HEK293 (cell line): ENCODE results near the gene EML3.

Experiments used
- GLI4 ChIP-seq: fragments of 450-650 bp; formaldehyde crosslinking; IDR thresholded peaks from 2 replicates; pipeline ENCODE4 v1.5.1; 2016; ENCODE audit warnings: missing biosample characterization, missing genetic modification characterization
- GLIS2 ChIP-seq: fragments of 450-650 bp; formaldehyde crosslinking; IDR thresholded peaks from 2 replicates; pipeline ENCODE4 v1.5.1; 2016; ENCODE audit warnings: missing biosample characterization, missing genetic modification characterization
- KLF17 ChIP-seq: fragments of 450-650 bp; formaldehyde crosslinking; IDR thresholded peaks from 2 replicates; pipeline ENCODE4 v1.5.1; 2016; ENCODE audit warnings: missing biosample characterization, missing genetic modification characterization
- KLF7 ChIP-seq: fragments of 450-650 bp; formaldehyde crosslinking; IDR thresholded peaks from 2 replicates; pipeline ENCODE4 v1.5.1; 2016; ENCODE audit warnings: missing biosample characterization, missing genetic modification characterization, borderline replicate concordance
- KLF8 ChIP-seq: fragments of 450-650 bp; formaldehyde crosslinking; IDR thresholded peaks from 2 replicates; pipeline ENCODE4 v1.5.1; 2016; ENCODE audit warnings: missing biosample characterization, missing genetic modification characterization
- PATZ1 ChIP-seq: fragments of 450-650 bp; formaldehyde crosslinking; IDR thresholded peaks from 2 replicates; pipeline ENCODE4 v1.5.1; 2016; ENCODE audit warnings: missing biosample characterization, missing genetic modification characterization
- PRDM10 ChIP-seq: fragments of 450-650 bp; formaldehyde crosslinking; IDR thresholded peaks from 2 replicates; pipeline ENCODE4 v1.5.1; 2016; ENCODE audit warnings: missing biosample characterization, missing genetic modification characterization
- SP2 ChIP-seq: fragments of 450-650 bp; formaldehyde crosslinking; IDR thresholded peaks from 2 replicates; pipeline ENCODE4 v1.5.1; 2016; ENCODE audit warnings: missing biosample characterization, missing genetic modification characterization
- WT1 ChIP-seq: fragments of 450-650 bp; formaldehyde crosslinking; IDR thresholded peaks from 2 replicates; pipeline ENCODE4 v1.5.1; 2016; ENCODE audit warnings: missing biosample characterization, missing genetic modification characterization
- ZFHX2 ChIP-seq: fragments of 450-650 bp; formaldehyde crosslinking; conservative IDR thresholded peaks from 2 replicates; pipeline ENCODE4 v1.5.1; 2016; ENCODE audit warnings: missing biosample characterization, missing genetic modification characterization
- ZNF138 ChIP-seq: fragments of 450-650 bp; formaldehyde crosslinking; IDR thresholded peaks from 2 replicates; pipeline ENCODE4 v1.5.1; 2016; ENCODE audit warnings: missing biosample characterization, missing genetic modification characterization, borderline replicate concordance
- ZNF292 ChIP-seq: fragments of 450-650 bp; formaldehyde crosslinking; IDR thresholded peaks from 2 replicates; pipeline ENCODE4 v1.5.1; 2016; ENCODE audit warnings: low read depth, missing biosample characterization, missing genetic modification characterization, borderline replicate concordance
- ZNF335 ChIP-seq: fragments of 450-650 bp; formaldehyde crosslinking; conservative IDR thresholded peaks from 2 replicates; pipeline ENCODE4 v1.5.1; 2016; ENCODE audit warnings: missing biosample characterization, missing genetic modification characterization
- ZNF391 ChIP-seq: fragments of 450-650 bp; formaldehyde crosslinking; IDR thresholded peaks from 2 replicates; pipeline ENCODE4 v1.5.1; 2016; ENCODE audit warnings: low read depth, missing biosample characterization, missing genetic modification characterization, borderline replicate concordance
- ZNF426 ChIP-seq: fragments of 450-650 bp; formaldehyde crosslinking; IDR thresholded peaks from 2 replicates; pipeline ENCODE4 v1.5.1; 2017; ENCODE audit warnings: missing biosample characterization, missing genetic modification characterization, mild to moderate bottlenecking, inconsistent platforms, moderate library complexity
- ZNF610 ChIP-seq: fragments of 450-650 bp; formaldehyde crosslinking; IDR thresholded peaks from 2 replicates; pipeline ENCODE4 v1.5.1; 2016; ENCODE audit warnings: missing biosample characterization, missing genetic modification characterization, borderline replicate concordance
- ZNF626 ChIP-seq: fragments of 450-650 bp; sonication (Bioruptor Pico); formaldehyde crosslinking; IDR thresholded peaks from 2 replicates; pipeline ENCODE4 v1.5.1; 2018; ENCODE audit warnings: missing biosample characterization, missing genetic modification characterization, inconsistent platforms
- ZNF654 ChIP-seq: fragments of 450-650 bp; formaldehyde crosslinking; IDR thresholded peaks from 2 replicates; pipeline ENCODE4 v1.5.1; 2016; ENCODE audit warnings: low read depth, missing biosample characterization, missing genetic modification characterization
- ZNF660 ChIP-seq: fragments of 450-650 bp; IDR thresholded peaks from 2 replicates; pipeline ENCODE4 v1.5.1; 2018; ENCODE audit warnings: missing biosample characterization, mild to moderate bottlenecking, missing genetic modification characterization
- ZNF777 ChIP-seq: fragments of 450-650 bp; formaldehyde crosslinking; IDR thresholded peaks from 2 replicates; pipeline ENCODE4 v1.5.1; 2017; ENCODE audit warnings: missing biosample characterization, missing genetic modification characterization, borderline replicate concordance
- ZNF837 ChIP-seq: fragments of 450-650 bp; formaldehyde crosslinking; IDR thresholded peaks from 2 replicates; pipeline ENCODE4 v1.5.1; 2016; ENCODE audit warnings: missing biosample characterization, missing genetic modification characterization
- ZNF843 ChIP-seq: fragments of 450-650 bp; formaldehyde crosslinking; IDR thresholded peaks from 2 replicates; pipeline ENCODE4 v1.5.1; 2016; ENCODE audit warnings: missing biosample characterization, missing genetic modification characterization

Gene EML3

GRCh38 chr11:62645946-62646824, 33.6 kb upstream of the EML3 start, which contains the start of gene GANAB (continued):
- TF ChIP-seq PATZ1 (peak; percentile 70), WT1 (tag by site-specific recombination) (0 out of 2 replicates have a peak, but pooled peaks have one; percentile 34), GLIS2 (tag by site-specific recombination) (peak; percentile 82), ZNF426 (tag by site-specific recombination) (no peak), ZNF837 (tag by site-specific recombination) (no peak), ZNF292 (no peak), ZNF335 (tag by site-specific recombination) (peak; percentile 80), KLF17 (peak; percentile 45; the same call in 1 of the 2 replicates), ZNF610 (tag by site-specific recombination) (peak; percentile 66; the same call in 1 of the 2 replicates), ZNF660 (tag by site-specific recombination) (0 out of 2 replicates have a peak, but pooled peaks have one; percentile 41), KLF7 (tag by site-specific recombination) (0 out of 2 replicates have a peak, but pooled peaks have one; percentile 27), ZNF626 (tag by site-specific recombination) (no peak), PRDM10 (tag by site-specific recombination) (0 out of 2 replicates have a peak, but pooled peaks have one; percentile 10), ZNF391 (tag by site-specific recombination) (no peak), ZNF777 (tag by site-specific recombination) (0 out of 2 replicates have a peak, but pooled peaks have one; percentile 32), ZNF843 (tag by site-specific recombination) (0 out of 2 replicates have a peak, but pooled peaks have one; percentile 36), ZNF654 (tag by site-specific recombination) (no peak), GLI4 (no peak), SP2 (tag by site-specific recombination) (peak; percentile 95), KLF8 (0 out of 2 replicates have a peak, but pooled peaks have one; percentile 38), ZNF138 (no peak), ZFHX2 (tag by site-specific recombination) (peak; percentile 98)
